ENCODE measurements around the gene RAB8A.
A peak's percentile ranks its signal among the peaks of the same experiment; 100 is the strongest.

The RAB8A gene

GRCh38 chr19:16142032-16142580 lies 30.4 kb downstream of the RAB8A start:
- DNase-seq (ENCODE audit: low read depth), result no peak

GRCh38 chr19:16143399-16144215 lies 31.9 kb downstream of the RAB8A start, which contains the start of gene HSH2D:
Gene HSH2D, plus strand, starts transcription at chr19:16143685. Its CDS starts 5,066 bp downstream, at chr19:16148751.
- peak; percentile 81 for DNase-seq (ENCODE audit: low read depth)

- DNase-seq (ENCODE audit: low read depth), result no peak
Measured at GRCh38 chr19:16144216-16144581, 32.5 kb downstream of the RAB8A start.

- DNase-seq (ENCODE audit: low read depth), result no peak
Measured at GRCh38 chr19:16146112-16146511, 34.4 kb downstream of the RAB8A start.

- DNase-seq (ENCODE audit: low read depth), result no peak
Measured at GRCh38 chr19:16148443-16149229, 36.9 kb downstream of the RAB8A start.

- no peak for DNase-seq (ENCODE audit: low read depth)
Measured at GRCh38 chr19:16153582-16154336, 42.1 kb downstream of the RAB8A start.

- DNase-seq (ENCODE audit: low read depth), result no peak
Measured at GRCh38 chr19:16154557-16154956, 42.9 kb downstream of the RAB8A start.

GRCh38 chr19:16155128-16155527 lies 43.4 kb downstream of the RAB8A start:
- no peak for DNase-seq (ENCODE audit: low read depth)

- no peak for DNase-seq (ENCODE audit: low read depth)
Measured at GRCh38 chr19:16156904-16157303, 45.2 kb downstream of the RAB8A start.

- no peak for DNase-seq (ENCODE audit: low read depth)
Measured at GRCh38 chr19:16157601-16158000, 45.9 kb downstream of the RAB8A start.

- DNase-seq (ENCODE audit: low read depth), result no peak
Measured at GRCh38 chr19:16159655-16160054, 48.0 kb downstream of the RAB8A start.

- no peak for DNase-seq (ENCODE audit: low read depth)
Measured at GRCh38 chr19:16160445-16160942, 48.8 kb downstream of the RAB8A start.

GRCh38 chr19:16160943-16161560 lies 49.4 kb downstream of the RAB8A start:
- DNase-seq (ENCODE audit: low read depth), result peak; percentile 12

- DNase-seq (ENCODE audit: low read depth), result no peak
Measured at GRCh38 chr19:16161840-16162239, 50.2 kb downstream of the RAB8A start.

- DNase-seq (ENCODE audit: low read depth), result no peak
Measured at GRCh38 chr19:16164222-16164890, 52.7 kb downstream of the RAB8A start.

- DNase-seq (ENCODE audit: low read depth), result no peak
Measured at GRCh38 chr19:16166417-16166816, 54.7 kb downstream of the RAB8A start.

- DNase-seq (ENCODE audit: low read depth), result no peak
Measured at GRCh38 chr19:16167055-16167454, 55.4 kb downstream of the RAB8A start.

- DNase-seq (ENCODE audit: low read depth), result no peak
Measured at GRCh38 chr19:16168465-16169081, 56.9 kb downstream of the RAB8A start.

- DNase-seq (ENCODE audit: low read depth), result no peak
Measured at GRCh38 chr19:16170134-16170533, 58.4 kb downstream of the RAB8A start.

GRCh38 chr19:16175954-16176353 lies 64.3 kb downstream of the RAB8A start:
- no peak for DNase-seq (ENCODE audit: low read depth)
